H9 (cell line): Measurements from ENCODE around the gene STMN1. TPM values are rescaled to one million over a fixed set of nuclear protein-coding genes. Genes with fewer than 3 reads are reported as not detected.

ENCODE experiments used
- DNase-seq: peaks from one replicate; pipeline ENCODE4 v3.0.0-alpha.2; 2017
- H2AFZ ChIP-seq: one replicate; pipeline ENCODE4 v1.6.1; 2013; ENCODE audit warnings: mild to moderate bottlenecking, low read length, control low read depth, moderate library complexity
- H2AK5ac ChIP-seq: 2 replicates; pipeline ENCODE4 v1.6.1; 2013; ENCODE audit warnings: low read length, control low read depth, mixed read lengths; ENCODE audit not compliant: insufficient read length
- H2BK120ac ChIP-seq: one replicate; pipeline ENCODE4 v1.6.1; 2013; ENCODE audit warnings: low read depth, mild to moderate bottlenecking, low read length, control low read depth, inconsistent platforms; ENCODE audit not compliant: poor library complexity, severe bottlenecking
- H2BK12ac ChIP-seq: 2 replicates; pipeline ENCODE4 v1.6.1; 2013; ENCODE audit warnings: low read length, control low read depth, mixed read lengths, low read depth; ENCODE audit not compliant: insufficient read length
- H2BK15ac ChIP-seq: 2 replicates; pipeline ENCODE4 v1.6.1; 2013; ENCODE audit warnings: low read depth, low read length, control low read depth
- H2BK20ac ChIP-seq: one replicate; pipeline ENCODE4 v1.6.1; 2013; ENCODE audit warnings: low read depth, mild to moderate bottlenecking, low read length, control low read depth, inconsistent platforms; ENCODE audit not compliant: poor library complexity, severe bottlenecking
- H2BK5ac ChIP-seq: 2 replicates; pipeline ENCODE4 v1.6.1; 2013; ENCODE audit warnings: low read length, control low read depth, mixed read lengths; ENCODE audit not compliant: insufficient read length
- H3K14ac ChIP-seq: 2 replicates; pipeline ENCODE4 v1.6.1; 2013; ENCODE audit warnings: low read length, control low read depth; ENCODE audit not compliant: insufficient read depth
- H3K18ac ChIP-seq: 2 replicates; pipeline ENCODE4 v1.6.1; 2013; ENCODE audit warnings: low read depth, mild to moderate bottlenecking, mixed read lengths, low read length, control low read depth; ENCODE audit not compliant: insufficient read length
- H3K23ac ChIP-seq: 2 replicates; pipeline ENCODE4 v1.6.1; 2013; ENCODE audit warnings: low read length, control low read depth, mixed read lengths, low read depth; ENCODE audit not compliant: insufficient read length
- H3K23me2 ChIP-seq: 2 replicates; pipeline ENCODE4 v1.6.1; 2013; ENCODE audit warnings: low read depth, mild to moderate bottlenecking, mixed read lengths, low read length, control low read depth; ENCODE audit not compliant: insufficient read length, poor library complexity, severe bottlenecking
- H3K27ac ChIP-seq: 2 replicates; pipeline ENCODE4 v1.5.1; 2013; ENCODE audit warnings: low read length, control low read depth, mixed read lengths, low read depth; ENCODE audit not compliant: insufficient read length
- H3K27me3 ChIP-seq: 2 replicates; pipeline ENCODE4 v1.6.1; 2013; ENCODE audit warnings: low read length, control low read depth, inconsistent platforms; ENCODE audit not compliant: insufficient read depth
- H3K4ac ChIP-seq: 2 replicates; pipeline ENCODE4 v1.6.1; 2013; ENCODE audit warnings: low read depth, mild to moderate bottlenecking, control low read depth, inconsistent platforms, low read length, moderate library complexity
- H3K4me1 ChIP-seq: 2 replicates; pipeline ENCODE4 v1.6.1; 2013; ENCODE audit warnings: low read length, control low read depth, inconsistent platforms; ENCODE audit not compliant: insufficient read depth
- H3K4me2 ChIP-seq: 2 replicates; pipeline ENCODE4 v1.6.1; 2013; ENCODE audit warnings: low read length, control low read depth, mixed read lengths; ENCODE audit not compliant: insufficient read length, insufficient read depth
- H3K56ac ChIP-seq: 2 replicates; pipeline ENCODE4 v1.6.1; 2013; ENCODE audit warnings: low read depth, mild to moderate bottlenecking, mixed read lengths, low read length, control low read depth; ENCODE audit not compliant: insufficient read length
- H3K79me1 ChIP-seq: 2 replicates; pipeline ENCODE4 v1.6.1; 2013; ENCODE audit warnings: low read depth, mild to moderate bottlenecking, moderate library complexity, low read length, control low read depth, inconsistent platforms; ENCODE audit not compliant: insufficient read depth, poor library complexity, severe bottlenecking
- H3K79me2 ChIP-seq: 2 replicates; pipeline ENCODE4 v1.6.1; 2013; ENCODE audit warnings: low read length, control low read depth, inconsistent platforms; ENCODE audit not compliant: insufficient read depth
- H3K9ac ChIP-seq: 2 replicates; pipeline ENCODE4 v1.6.1; 2013; ENCODE audit warnings: low read length, control low read depth, mixed read lengths; ENCODE audit not compliant: insufficient read length; ENCODE audit errors: extremely low read depth
- H3K9me3 ChIP-seq: one replicate; pipeline ENCODE4 v1.6.1; 2013; ENCODE audit warnings: low read depth, low read length, inconsistent platforms; ENCODE audit not compliant: control insufficient read depth
- H3T11ph ChIP-seq: one replicate; pipeline ENCODE4 v1.6.1; 2013; ENCODE audit warnings: mild to moderate bottlenecking, low read length, control low read depth, inconsistent platforms
- H4K20me1 ChIP-seq: one replicate; pipeline ENCODE4 v1.6.1; 2013; ENCODE audit not compliant: control insufficient read depth, insufficient read length, insufficient read depth
- H4K5ac ChIP-seq: 2 replicates; pipeline ENCODE4 v1.6.1; 2013; ENCODE audit warnings: low read depth, mild to moderate bottlenecking, mixed read lengths, low read length, control low read depth; ENCODE audit not compliant: insufficient read length
- H4K8ac ChIP-seq: replicated peaks from 2 replicates; pipeline ENCODE4 v1.6.1; 2013; ENCODE audit warnings: low read length, control low read depth, mixed read lengths, low read depth; ENCODE audit not compliant: insufficient read length
- H4K91ac ChIP-seq: 2 replicates; pipeline ENCODE4 v1.6.1; 2013; ENCODE audit warnings: low read depth, mild to moderate bottlenecking, moderate library complexity, mixed read lengths, low read length, control low read depth; ENCODE audit not compliant: insufficient read length
- H3K27ac Mint-ChIP-seq, 3 experiments: 2 replicates in 2 of 3; 3 replicates in 1 of 3; pipeline ENCODE4 v1.8.0; 2020 to 2021; ENCODE audit warnings: mixed read lengths in 3 of 3, mild to moderate bottlenecking in 1 of 3, moderate library complexity in 1 of 3
- H3K27me3 Mint-ChIP-seq: 2 replicates; pipeline ENCODE4 v1.8.0; 2021; ENCODE audit warnings: low read depth, mild to moderate bottlenecking, moderate library complexity, mixed read lengths
- H3K36me3 Mint-ChIP-seq, 3 experiments: 2 replicates in 2 of 3; 3 replicates in 1 of 3; pipeline ENCODE4 v1.8.0; 2020 to 2021; ENCODE audit warnings: low read depth in 3 of 3, mixed read lengths in 3 of 3; ENCODE audit not compliant: insufficient read depth in 1 of 3
- H3K4me1 Mint-ChIP-seq, 2 experiments: 2 replicates each; pipeline ENCODE4 v1.8.0; 2020; ENCODE audit warnings: mixed read lengths in 2 of 2
- H3K4me3 Mint-ChIP-seq, 2 experiments: 2 replicates in 1 of 2; 3 replicates in 1 of 2; pipeline ENCODE4 v1.8.0; 2020 to 2021; ENCODE audit warnings: mild to moderate bottlenecking in 2 of 2, mixed read lengths in 2 of 2, moderate library complexity in 1 of 2
- H3K9me3 Mint-ChIP-seq, 2 experiments: 2 replicates in 1 of 2; 3 replicates in 1 of 2; pipeline ENCODE4 v1.8.0; 2020; ENCODE audit warnings: mild to moderate bottlenecking in 2 of 2, mixed read lengths in 2 of 2, moderate library complexity in 1 of 2
- CTCF ChIP-seq: fragments of 200-600 bp; sonication (generic); conservative IDR thresholded peaks from 3 replicates; pipeline ENCODE4 v1.8.0; 2021; ENCODE audit warnings: antibody characterized with exemption, mild to moderate bottlenecking
- WGBS: extraction: QIAGEN DNeasy Blood & Tissue Kit; methylation state at CpG from one replicate; pipeline ENCODE4 v1.1.7; 2013; ENCODE audit warnings: missing lambda C conversion rate, low lambda C conversion rate, mixed read lengths; ENCODE audit not compliant: insufficient read length; ENCODE audit errors: extremely low coverage; 5-methylcytosine and 5-hydroxymethylcytosine counted together
- total RNA-seq: library from RNA; stranded (reverse); gene quantifications from 2 replicates; pipeline ENCODE4 v1.2.1, GENCODE V29; 2021

STMN1 gene
- total RNA-seq, 1 experiment from 2014 or later = 500 TPM

GRCh38 chr1:25932321-25932720 lies 26.1 kb upstream of the STMN1 start:
- Histone ChIP-seq H2BK12ac (no peak overlapping the region), H3K4me2 (no peak overlapping the region), H3K27me3 (no peaks in the 10 kb centered on the region), H3T11ph (no peak overlapping the region), H2BK120ac (no peak overlapping the region), H2AFZ (no peak overlapping the region), H3K79me2 (no peaks in the 10 kb centered on the region), H4K5ac (no peak overlapping the region), H3K9me3 (no peaks in the 10 kb centered on the region), H2BK20ac (no peak overlapping the region), H3K23ac (no peak overlapping the region), H4K91ac (no peak overlapping the region), H4K20me1 (no peaks in the 10 kb centered on the region), H3K4me1 (no peaks in the 10 kb centered on the region), H3K23me2 (no peaks in the 10 kb centered on the region), H3K4ac (no peak overlapping the region), H3K27ac (no peak overlapping the region), H3K9ac (no peak overlapping the region), H3K18ac (no peak overlapping the region), H2AK5ac (no peak overlapping the region), H3K56ac (no peak overlapping the region), H2BK15ac (no peak overlapping the region), H4K8ac (no peak overlapping the region), H3K14ac (no peak overlapping the region), H3K79me1 (no peaks in the 10 kb centered on the region), H2BK5ac (no peak overlapping the region)
- peaks cover 17% of the 10 kb centered on the region for H3K27me3 Mint-ChIP-seq
- no peak for TF ChIP-seq CTCF
- H3K4me3 Mint-ChIP-seq = no peak overlapping the region
- WGBS = no CpG with 5 or more reads among the region's 5 CpGs
- no peak for DNase-seq
- no peaks in the 10 kb centered on the region for H3K36me3 Mint-ChIP-seq
- H3K27ac Mint-ChIP-seq = no peak overlapping the region
- peaks cover 10 to 19% of the 10 kb centered on the region in 2 experiments for H3K4me1 Mint-ChIP-seq
- H3K9me3 Mint-ChIP-seq = no peaks in the 10 kb centered on the region
